Skeletal muscle cell (primary cell): Measurements from ENCODE around the gene XPR1.
A peak's percentile ranks its signal among the peaks of the same experiment; 100 is the strongest.
"Not testable (repeated sequence)": the region's sequence is repeated elsewhere in the genome, so short reads cannot be mapped to it uniquely, and the experiment has no call there.

Experiments
- DNase-seq: peaks from one replicate; pipeline ENCODE4 v3.0.0-alpha.2; 2010; ENCODE audit warnings: low read depth
- H3K4me3 ChIP-seq: 2 replicates; pipeline ENCODE4 v1.5.1; 2011; ENCODE audit warnings: low read depth, mild to moderate bottlenecking, control low read depth, low read length, moderate library complexity

XPR1 gene

GRCh38 chr1:180857947-180858725 is 226.3 kb downstream of the XPR1 start:
- not testable (repeated sequence) for H3K4me3 ChIP-seq, DNase-seq

- DNase-seq = no peak
- H3K4me3 ChIP-seq = no peak overlapping the region
Observed at GRCh38 chr1:180859306-180859705, 227.5 kb downstream of the XPR1 start.

GRCh38 chr1:180860535-180860934 is 228.7 kb downstream of the XPR1 start:
- no peak overlapping the region for H3K4me3 ChIP-seq
- no peak for DNase-seq

DNA sequence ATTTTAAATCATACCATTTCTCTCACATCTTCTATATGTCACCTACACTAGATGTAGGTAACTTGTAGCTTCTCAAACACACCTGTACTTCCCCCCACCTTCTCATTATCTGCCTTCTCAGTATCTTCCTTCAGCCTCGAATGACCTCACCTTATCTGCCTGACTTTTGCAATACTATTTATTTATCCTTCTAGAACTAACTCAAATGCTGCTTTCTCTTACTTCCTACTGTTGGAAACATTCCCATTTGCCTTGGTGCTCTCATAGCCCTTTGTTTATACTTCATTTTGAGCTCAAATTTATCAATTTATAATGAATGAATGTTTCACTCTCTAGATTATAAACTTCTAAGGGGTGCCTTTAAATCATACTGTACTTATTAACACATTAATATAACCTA is 230.5 kb downstream of the XPR1 start:
- DNase-seq = no peak
- no peak overlapping the region for H3K4me3 ChIP-seq

DNA sequence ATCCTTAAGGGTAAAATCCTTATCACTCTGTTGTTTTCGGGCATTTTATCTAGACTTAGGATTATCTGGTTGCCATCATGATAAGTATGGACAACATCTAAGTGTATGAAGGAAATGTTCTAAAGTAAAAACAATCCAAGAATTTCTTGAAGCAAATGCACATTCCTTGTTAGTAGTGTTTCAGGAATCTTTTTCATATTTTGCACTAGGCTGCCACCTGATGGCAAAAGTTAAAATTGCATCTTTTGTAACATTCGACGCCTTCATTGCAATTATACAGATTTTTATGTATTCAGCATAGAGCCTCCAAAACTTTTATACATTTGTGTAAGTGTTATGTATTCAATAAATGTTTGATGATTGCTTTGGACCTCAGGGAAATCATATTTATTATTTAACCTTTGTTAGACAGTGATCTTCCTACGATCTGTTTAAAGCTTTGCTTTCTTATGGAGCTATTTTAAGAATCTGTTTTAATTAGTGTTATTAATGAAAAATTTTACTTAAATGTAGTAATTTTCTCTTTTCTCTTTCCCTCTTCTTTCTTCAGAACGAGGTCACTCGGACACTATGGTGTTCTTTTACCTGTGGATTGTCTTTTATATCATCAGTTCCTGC is 231.4 kb downstream of the XPR1 start:
- DNase-seq = no peak
- H3K4me3 ChIP-seq = no peak overlapping the region

GRCh38 chr1:180881806-180882509 is 250.1 kb downstream of the XPR1 start:
- no peak overlapping the region for H3K4me3 ChIP-seq
- peak; percentile 19 for DNase-seq

DNA sequence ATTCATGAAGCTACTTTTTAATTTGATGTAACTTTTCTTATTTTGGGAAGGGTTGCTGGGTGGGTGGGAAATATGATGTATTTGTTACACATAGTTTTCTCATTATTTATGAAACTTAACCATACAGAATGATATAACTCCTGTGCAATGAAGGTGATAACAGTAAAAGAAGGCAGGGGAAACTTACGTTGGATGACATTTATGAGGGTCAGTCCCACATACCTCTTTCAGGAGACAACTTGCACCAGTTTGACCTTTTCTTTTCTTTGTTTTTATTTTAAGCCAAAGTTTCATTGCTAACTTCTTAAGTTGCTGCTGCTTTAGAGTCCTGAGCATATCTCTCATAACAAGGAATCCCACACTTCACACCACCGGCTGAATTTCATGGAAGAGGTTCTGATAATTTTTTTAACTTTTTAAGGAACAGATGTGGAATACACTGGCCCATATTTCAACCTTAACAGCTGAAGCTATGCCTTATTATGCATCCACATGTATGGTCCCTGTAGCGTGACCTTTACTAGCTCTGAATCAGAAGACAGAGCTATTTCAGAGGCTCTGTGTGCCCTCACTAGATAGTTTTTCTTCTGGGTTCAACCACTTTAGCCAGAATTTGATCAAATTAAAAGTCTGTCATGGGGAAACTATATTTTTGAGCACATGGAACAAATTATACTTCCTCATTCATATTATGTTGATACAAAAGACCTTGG is 252.9 kb downstream of the XPR1 start:
- no peak for DNase-seq
- H3K4me3 ChIP-seq = no peak overlapping the region

DNA sequence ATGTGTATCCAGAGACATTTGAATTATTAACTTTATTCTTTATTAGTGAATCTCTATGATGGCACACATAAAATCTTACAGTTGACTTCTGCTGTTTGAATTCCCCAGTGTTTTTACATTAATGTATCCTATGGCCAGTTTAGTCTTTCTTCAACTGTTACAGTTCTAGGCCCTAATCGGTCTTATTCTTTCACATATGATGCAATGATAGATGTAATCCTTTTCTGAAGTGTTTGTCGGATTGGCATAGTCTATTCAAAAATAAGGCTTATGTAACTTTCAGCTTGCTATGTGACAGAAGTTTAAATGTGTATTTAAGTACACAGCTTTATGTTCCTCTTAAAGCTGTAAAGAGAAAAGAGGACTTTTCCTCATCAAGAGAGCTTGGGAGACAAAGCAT is 254.5 kb downstream of the XPR1 start:
- no peak for DNase-seq
- no peak overlapping the region for H3K4me3 ChIP-seq

- H3K4me3 ChIP-seq = no peak overlapping the region
- DNase-seq = no peak
Observed at GRCh38 chr1:180887841-180888240, 256.0 kb downstream of the XPR1 start.

DNA sequence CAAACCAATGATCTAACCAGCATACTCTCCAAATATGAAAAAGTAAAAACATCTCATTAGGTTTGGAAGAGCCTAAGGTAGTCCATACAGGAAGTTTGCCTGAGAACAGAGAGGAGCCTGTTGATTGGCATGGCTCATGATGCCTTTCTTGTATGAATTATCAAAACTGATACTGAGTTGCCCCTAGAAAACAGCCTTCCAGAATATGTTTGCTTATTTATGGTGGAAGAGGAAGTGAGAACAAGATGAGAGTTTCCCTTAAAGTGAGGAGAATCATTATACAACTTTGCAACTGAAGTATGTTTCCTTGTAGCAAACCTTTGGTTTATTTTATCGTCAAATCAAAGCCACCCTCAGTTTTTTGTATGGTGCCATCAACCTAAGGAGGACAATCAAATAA is 257.0 kb downstream of the XPR1 start:
- H3K4me3 ChIP-seq = no peak overlapping the region
- DNase-seq = no peak

DNA sequence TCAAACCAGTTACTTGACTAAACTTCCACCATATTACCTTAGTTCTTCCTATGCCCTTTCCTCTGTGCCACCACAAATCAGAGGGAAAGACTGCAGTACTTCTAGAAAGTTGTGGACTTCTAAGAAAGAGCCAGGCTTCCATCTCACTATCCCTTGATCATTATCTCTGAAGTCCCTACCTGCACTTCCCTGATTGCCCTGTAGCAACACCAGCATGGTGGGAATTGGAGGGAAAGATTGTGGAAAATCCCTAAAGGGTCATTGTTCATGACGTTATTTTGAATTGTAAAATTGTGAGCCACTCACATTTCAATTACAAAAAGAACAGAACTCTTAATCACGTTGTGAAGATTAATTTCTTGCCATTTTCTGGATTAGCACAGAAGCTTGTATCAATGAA is 257.5 kb downstream of the XPR1 start:
- H3K4me3 ChIP-seq = no peak overlapping the region
- no peak for DNase-seq

DNA sequence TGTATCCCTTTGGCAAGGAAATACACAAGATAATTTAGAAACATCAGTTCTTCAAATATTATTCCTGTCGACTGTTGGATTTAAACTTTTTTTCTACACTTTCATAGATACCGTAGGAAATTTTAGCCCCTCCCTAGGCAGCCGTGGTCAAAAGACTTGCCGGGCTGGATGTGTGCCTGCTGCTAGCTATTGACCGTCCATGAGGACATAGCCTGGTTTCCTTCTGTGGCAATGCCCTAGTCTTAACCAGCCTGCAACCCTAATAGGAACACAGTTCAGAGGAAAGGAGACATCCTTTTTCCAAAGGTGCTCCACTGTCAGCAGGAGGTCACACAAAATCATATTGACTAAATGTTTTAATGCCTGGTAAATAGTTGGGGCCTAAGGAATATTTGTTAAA is 260.4 kb downstream of the XPR1 start:
- DNase-seq = no peak
- no peak overlapping the region for H3K4me3 ChIP-seq

DNA sequence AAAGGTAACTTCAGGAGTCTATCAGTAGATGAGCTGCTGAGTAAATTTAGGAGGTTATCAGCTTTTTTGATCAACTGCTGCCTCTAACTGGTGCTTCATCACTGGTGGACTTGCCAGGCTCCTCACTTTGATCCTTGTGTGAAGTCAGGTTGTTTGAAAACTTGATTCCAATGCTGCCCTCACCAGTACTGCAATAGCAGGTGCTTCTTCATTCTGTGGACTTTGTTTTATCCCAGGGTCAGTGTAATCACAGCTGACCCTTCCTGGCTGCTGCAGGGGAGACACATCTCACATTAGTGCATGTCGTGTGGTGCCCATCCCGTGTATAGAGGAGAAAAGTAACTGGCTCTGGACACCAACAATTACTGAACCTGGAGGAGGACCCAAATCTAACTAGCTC is 260.9 kb downstream of the XPR1 start:
- no peak for DNase-seq
- H3K4me3 ChIP-seq = no peak overlapping the region

DNA sequence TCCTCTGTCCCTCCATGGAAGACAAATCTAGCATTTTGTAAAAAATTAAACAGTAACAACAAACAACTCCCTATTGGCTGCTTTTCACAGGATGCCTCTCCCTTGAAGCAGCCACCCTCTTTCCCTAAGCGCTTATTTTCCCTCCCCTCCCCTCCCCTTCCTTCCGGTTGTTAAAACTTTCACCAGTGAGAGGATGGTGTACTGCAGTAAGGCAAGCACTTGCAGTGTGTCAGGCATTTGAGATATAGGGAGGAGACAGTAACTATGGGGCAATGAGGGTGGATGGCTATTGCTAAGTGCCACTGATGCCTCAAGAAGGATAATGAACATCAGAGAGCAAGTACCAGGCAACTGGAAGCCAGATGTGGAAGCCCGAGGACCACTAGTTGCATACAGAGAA is 261.8 kb downstream of the XPR1 start:
- no peak overlapping the region for H3K4me3 ChIP-seq

GRCh38 chr1:180896161-180896560 is 264.3 kb downstream of the XPR1 start:
- DNase-seq = no peak
- no peak overlapping the region for H3K4me3 ChIP-seq

More for the DNA sequence above, 261.8 kb downstream of the XPR1 start:
- DNase-seq = no peak

- no peak overlapping the region for H3K4me3 ChIP-seq
- DNase-seq = no peak
Observed at GRCh38 chr1:180898441-180899219, 266.8 kb downstream of the XPR1 start.

- no peak overlapping the region for H3K4me3 ChIP-seq
- no peak for DNase-seq
Observed at GRCh38 chr1:180899262-180899661, 267.4 kb downstream of the XPR1 start.

DNA sequence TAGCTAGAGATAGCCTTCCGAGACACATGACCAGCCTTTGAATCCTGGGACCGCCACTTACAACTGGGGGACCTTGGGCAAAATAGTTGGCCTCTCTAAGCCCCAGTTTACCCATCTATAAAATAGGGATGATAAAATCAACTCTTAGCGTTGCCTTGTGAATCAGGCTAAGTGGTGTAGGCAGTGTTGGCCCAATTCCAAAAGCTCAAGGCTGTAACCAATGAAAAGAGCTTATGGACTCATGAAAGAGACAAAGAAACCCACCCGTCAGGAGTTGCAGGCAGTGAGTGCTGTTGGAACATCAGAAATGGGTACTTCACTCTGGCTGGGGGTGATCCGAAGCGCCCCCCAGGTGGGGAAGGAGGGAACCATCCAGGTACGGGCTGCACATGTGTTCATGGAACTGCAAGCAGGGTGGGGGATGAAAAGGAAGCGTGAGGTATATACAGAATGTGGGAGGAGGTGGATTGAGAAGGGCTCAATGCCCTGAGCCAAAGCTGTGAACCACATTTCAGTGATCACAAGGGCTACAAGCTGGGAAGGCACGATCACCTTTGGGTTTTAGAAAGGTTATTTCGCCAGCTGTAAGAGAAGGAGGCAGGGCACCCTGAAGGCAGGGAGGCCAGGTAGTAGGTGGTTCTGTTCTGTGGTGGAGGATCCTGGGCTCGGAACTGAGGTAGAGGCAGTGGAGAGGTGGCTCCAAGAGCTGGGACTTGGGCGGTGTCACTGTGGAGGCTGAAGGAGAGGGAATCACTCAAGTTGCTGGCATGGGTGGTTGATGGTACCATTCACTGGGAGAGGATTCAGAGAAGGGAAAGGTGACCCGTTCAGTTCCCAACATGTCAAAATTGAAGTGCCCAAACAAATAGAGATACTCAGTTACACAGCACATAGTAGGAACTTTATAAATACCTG is 269.5 kb downstream of the XPR1 start:
- no peak overlapping the region for H3K4me3 ChIP-seq
- no peak for DNase-seq
